ENCODE results near the gene CLEC5A.

Gene CLEC5A

DNA sequence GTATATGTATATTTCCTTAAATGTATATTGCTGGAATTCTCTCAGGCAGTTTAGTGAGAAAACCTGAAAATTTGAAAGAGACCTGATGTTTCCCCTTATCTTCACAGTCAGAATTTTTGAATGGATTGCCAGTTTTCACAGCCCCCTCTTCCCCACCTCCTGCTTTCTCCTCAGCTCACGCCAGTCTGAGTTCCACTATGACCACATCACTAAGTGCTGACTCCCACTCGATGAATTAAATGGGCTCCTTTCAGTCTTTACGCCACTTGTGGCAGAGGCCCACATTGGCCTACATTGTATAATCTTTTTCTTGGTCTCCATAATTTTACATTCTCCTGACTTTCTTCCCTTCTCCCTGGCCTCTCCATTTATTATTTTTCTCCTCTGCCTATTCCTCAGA lies 3.1 kb upstream of the CLEC5A start:
- no peak for DNase-seq
- POLR2A ChIA-PET = no interaction called here
- Histone ChIP-seq H3K36me3 (ENCODE audit: control insufficient read depth in 4 of 4, insufficient read depth in 4 of 4, low read length in 3 of 4) (no peaks in the 10 kb centered on the region), H3K27ac (ENCODE audit: insufficient read depth in 1 of 2, low read depth in 1 of 2, low read length in 2 of 2, poor library complexity in 1 of 2, severe bottlenecking in 2 of 2) (no peak overlapping the region), H3K27me3 (replicated peaks in 2 of 5; ENCODE audit: control insufficient read depth in 4 of 5, insufficient read depth in 5 of 5, low read length in 4 of 5) (no peaks in the 10 kb centered on the region), H3K4me1 (ENCODE audit: control extremely low read depth in 1 of 4, control insufficient read depth in 4 of 4, insufficient read depth in 4 of 4, low read length in 3 of 4) (peaks cover 7 to 66% (median 22%) of the 10 kb centered on the region in 4 experiments), H3K4me3 (ENCODE audit: control insufficient read depth in 1 of 7, extremely low read depth in 1 of 7, insufficient read depth in 4 of 7, low read depth in 2 of 7, low read length in 6 of 7) (no peak overlapping the region), H3K9me3 (ENCODE audit: control extremely low read depth in 1 of 5, control insufficient read depth in 4 of 5, insufficient read depth in 2 of 5, low read depth in 1 of 5, low read length in 4 of 5) (peaks cover 0 to 1% (median 0%) of the 10 kb centered on the region in 5 experiments)
- CTCF ChIA-PET = interaction anchor here (1.3 kb wide), 1 partner anchor 22 kb away, joined by 3 read pairs; no protein-coding TSS in a partner anchor
- 100% methylated on average over 3 of the region's 3 CpGs for WGBS (ENCODE audit: insufficient coverage)

DNA sequence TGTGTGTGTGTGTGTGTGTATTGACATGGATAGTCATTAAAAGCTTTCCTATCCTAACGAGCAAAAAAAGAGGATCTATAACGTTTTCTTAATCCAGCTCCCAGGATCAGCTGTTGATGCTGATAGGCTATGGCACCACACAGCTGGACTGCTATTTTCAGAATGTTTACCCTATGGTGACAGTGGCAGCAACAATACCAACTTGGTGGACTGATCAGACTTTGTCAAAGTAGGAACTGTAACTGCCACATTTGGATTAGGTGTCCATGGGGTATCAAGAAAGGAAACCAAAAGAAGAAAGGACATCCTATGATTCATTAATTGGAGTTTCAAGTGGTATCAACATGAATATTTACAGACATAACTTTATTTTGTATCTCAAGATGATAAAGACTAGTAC lies 2.7 kb upstream of the CLEC5A start:
- ChIA-PET POLR2A (no interaction called here), CTCF (no interaction called here)
- peak in 2 of 3 donors; percentile 20 to 29 for DNase-seq
- Histone ChIP-seq H3K27me3 (replicated peaks in 2 of 5; ENCODE audit: control insufficient read depth in 4 of 5, insufficient read depth in 5 of 5, low read length in 4 of 5) (no peaks in the 10 kb centered on the region), H3K9me3 (ENCODE audit: control extremely low read depth in 1 of 5, control insufficient read depth in 4 of 5, insufficient read depth in 2 of 5, low read depth in 1 of 5, low read length in 4 of 5) (peaks cover 0 to 1% (median 0%) of the 10 kb centered on the region in 5 experiments), H3K27ac (ENCODE audit: insufficient read depth in 1 of 2, low read depth in 1 of 2, low read length in 2 of 2, poor library complexity in 1 of 2, severe bottlenecking in 2 of 2) (no peak overlapping the region), H3K4me1 (ENCODE audit: control extremely low read depth in 1 of 4, control insufficient read depth in 4 of 4, insufficient read depth in 4 of 4, low read length in 3 of 4) (peaks cover 7 to 66% (median 21%) of the 10 kb centered on the region in 4 experiments), H3K4me3 (ENCODE audit: control insufficient read depth in 1 of 7, extremely low read depth in 1 of 7, insufficient read depth in 4 of 7, low read depth in 2 of 7, low read length in 6 of 7) (no peak overlapping the region), H3K36me3 (ENCODE audit: control insufficient read depth in 4 of 4, insufficient read depth in 4 of 4, low read length in 3 of 4) (no peaks in the 10 kb centered on the region)
- 83% methylated on average over 2 of the region's 2 CpGs for WGBS (ENCODE audit: insufficient coverage)

DNA sequence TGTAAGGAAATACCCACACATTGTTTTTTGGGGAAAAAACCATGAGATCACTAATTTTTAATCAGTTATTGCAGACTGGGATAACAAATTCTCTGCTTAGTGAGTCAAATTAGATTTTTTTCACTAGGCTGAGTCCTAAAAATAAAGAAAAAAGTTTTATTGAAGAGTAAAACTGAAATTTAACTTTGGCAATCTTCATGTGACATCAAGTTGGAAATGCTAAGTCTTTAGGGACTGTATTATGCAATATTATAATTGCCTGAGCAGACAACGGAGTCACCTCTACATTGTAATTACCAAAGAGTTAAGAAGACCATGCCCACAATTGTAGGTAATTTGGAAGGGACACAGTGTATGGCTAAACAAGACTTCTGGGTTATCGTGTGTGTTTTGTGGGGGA lies 2.2 kb upstream of the CLEC5A start:
- whole genome bisulfite sequencing (ENCODE audit: insufficient coverage) = 92% methylated on average over 2 of the region's 2 CpGs
- Histone ChIP-seq H3K36me3 (ENCODE audit: control insufficient read depth in 4 of 4, insufficient read depth in 4 of 4, low read length in 3 of 4) (no peaks in the 10 kb centered on the region), H3K27ac (ENCODE audit: insufficient read depth in 1 of 2, low read depth in 1 of 2, low read length in 2 of 2, poor library complexity in 1 of 2, severe bottlenecking in 2 of 2) (no peak overlapping the region), H3K4me3 (ENCODE audit: control insufficient read depth in 1 of 7, extremely low read depth in 1 of 7, insufficient read depth in 4 of 7, low read depth in 2 of 7, low read length in 6 of 7) (no peak overlapping the region), H3K9me3 (ENCODE audit: control extremely low read depth in 1 of 5, control insufficient read depth in 4 of 5, insufficient read depth in 2 of 5, low read depth in 1 of 5, low read length in 4 of 5) (peaks cover 0 to 1% (median 0%) of the 10 kb centered on the region in 5 experiments), H3K27me3 (replicated peaks in 2 of 5; ENCODE audit: control insufficient read depth in 4 of 5, insufficient read depth in 5 of 5, low read length in 4 of 5) (no peaks in the 10 kb centered on the region), H3K4me1 (ENCODE audit: control extremely low read depth in 1 of 4, control insufficient read depth in 4 of 4, insufficient read depth in 4 of 4, low read length in 3 of 4) (peaks cover 7 to 65% (median 19%) of the 10 kb centered on the region in 4 experiments)
- no peak for DNase-seq
- ChIA-PET POLR2A (no interaction called here), CTCF (no interaction called here)

DNA sequence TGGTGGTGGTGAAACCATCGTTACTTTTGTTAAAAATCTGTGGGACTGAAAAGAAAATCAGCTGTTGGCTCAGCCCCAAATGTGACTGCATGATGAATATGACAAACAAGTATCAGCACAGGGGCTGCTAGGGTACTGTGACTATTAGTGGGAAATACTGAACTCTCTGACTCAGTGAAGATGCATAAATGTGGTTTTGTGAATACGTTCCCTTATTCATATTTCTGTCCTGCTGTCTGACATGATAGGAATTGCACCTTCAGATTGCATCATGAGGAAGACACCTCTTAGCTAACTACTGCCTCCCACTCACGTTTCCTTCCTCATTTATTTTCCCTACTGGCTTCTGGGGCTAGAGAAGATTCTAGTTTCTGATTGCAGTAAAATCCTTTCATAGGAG lies 1.4 kb downstream of the CLEC5A start:
- Histone ChIP-seq H3K27ac (ENCODE audit: insufficient read depth in 1 of 2, low read depth in 1 of 2, low read length in 2 of 2, poor library complexity in 1 of 2, severe bottlenecking in 2 of 2) (no peak overlapping the region), H3K9me3 (ENCODE audit: control extremely low read depth in 1 of 5, control insufficient read depth in 4 of 5, insufficient read depth in 2 of 5, low read depth in 1 of 5, low read length in 4 of 5) (peaks cover 0 to 9% (median 0%) of the 10 kb centered on the region in 5 experiments), H3K36me3 (ENCODE audit: control insufficient read depth in 4 of 4, insufficient read depth in 4 of 4, low read length in 3 of 4) (no peaks in the 10 kb centered on the region), H3K4me3 (ENCODE audit: control insufficient read depth in 1 of 7, extremely low read depth in 1 of 7, insufficient read depth in 4 of 7, low read depth in 2 of 7, low read length in 6 of 7) (peak overlapping the region in 1 of 7 experiments; percentile 21), H3K4me1 (ENCODE audit: control extremely low read depth in 1 of 4, control insufficient read depth in 4 of 4, insufficient read depth in 4 of 4, low read length in 3 of 4) (peaks cover 7 to 34% (median 13%) of the 10 kb centered on the region in 4 experiments), H3K27me3 (replicated peaks in 2 of 5; ENCODE audit: control insufficient read depth in 4 of 5, insufficient read depth in 5 of 5, low read length in 4 of 5) (no peaks in the 10 kb centered on the region)
- 50% methylated on average over 1 of the region's 3 CpGs for WGBS (ENCODE audit: insufficient coverage)
- ChIA-PET POLR2A (interaction anchor here (0.6 kb wide), 1 partner anchor 60 kb away, joined by 3 read pairs; no protein-coding TSS in a partner anchor), CTCF (interaction anchor here (0.7 to 1.9 kb wide), 2 partner anchors 9 to 14 kb away, joined by 3 to 10 read pairs; no protein-coding TSS in a partner anchor)
- peak; percentile 45 to 91 (median 85) for DNase-seq

DNA sequence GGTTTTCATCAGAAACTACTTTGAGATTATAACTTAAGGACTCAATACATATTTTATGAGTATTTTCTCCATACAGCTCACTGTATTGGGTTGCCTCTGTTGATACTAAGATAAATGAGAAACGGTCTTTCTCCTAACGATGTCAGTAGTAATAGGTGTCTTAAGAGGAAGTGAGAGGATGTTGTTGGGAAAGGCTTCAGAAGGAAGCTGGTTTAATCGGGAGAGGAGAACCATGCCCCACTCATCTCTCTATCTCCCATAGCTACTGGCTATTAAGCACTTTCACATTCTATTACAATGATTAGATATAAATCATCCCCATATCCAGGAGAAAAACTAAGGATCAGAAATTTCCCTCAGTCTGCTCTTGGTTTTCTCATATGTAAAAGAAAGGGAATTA lies 2.0 kb downstream of the CLEC5A start:
- H3K4me3 ChIP-seq (ENCODE audit: control insufficient read depth in 1 of 7, extremely low read depth in 1 of 7, insufficient read depth in 4 of 7, low read depth in 2 of 7, low read length in 6 of 7) = peak overlapping the region in 1 of 7 experiments; percentile 21
- no peaks in the 10 kb centered on the region for H3K36me3 ChIP-seq (ENCODE audit: control insufficient read depth in 4 of 4, insufficient read depth in 4 of 4, low read length in 3 of 4)
- WGBS (ENCODE audit: insufficient coverage) = no CpG with 5 or more reads among the region's 3 CpGs
- H3K9me3 ChIP-seq (ENCODE audit: control extremely low read depth in 1 of 5, control insufficient read depth in 4 of 5, insufficient read depth in 2 of 5, low read depth in 1 of 5, low read length in 4 of 5) = peaks cover 0 to 9% (median 0%) of the 10 kb centered on the region in 5 experiments
- CTCF ChIA-PET = interaction anchor here (0.7 to 1.9 kb wide), 2 partner anchors 10 to 14 kb away, joined by 3 to 10 read pairs; no protein-coding TSS in a partner anchor
- POLR2A ChIA-PET = no interaction called here
- peaks cover 7 to 29% (median 13%) of the 10 kb centered on the region in 4 experiments for H3K4me1 ChIP-seq (ENCODE audit: control extremely low read depth in 1 of 4, control insufficient read depth in 4 of 4, insufficient read depth in 4 of 4, low read length in 3 of 4)
- no peaks in the 10 kb centered on the region for H3K27me3 ChIP-seq (replicated peaks in 2 of 5; ENCODE audit: control insufficient read depth in 4 of 5, insufficient read depth in 5 of 5, low read length in 4 of 5)
- no peak overlapping the region for H3K27ac ChIP-seq (ENCODE audit: insufficient read depth in 1 of 2, low read depth in 1 of 2, low read length in 2 of 2, poor library complexity in 1 of 2, severe bottlenecking in 2 of 2)
- DNase-seq = no peak

DNA sequence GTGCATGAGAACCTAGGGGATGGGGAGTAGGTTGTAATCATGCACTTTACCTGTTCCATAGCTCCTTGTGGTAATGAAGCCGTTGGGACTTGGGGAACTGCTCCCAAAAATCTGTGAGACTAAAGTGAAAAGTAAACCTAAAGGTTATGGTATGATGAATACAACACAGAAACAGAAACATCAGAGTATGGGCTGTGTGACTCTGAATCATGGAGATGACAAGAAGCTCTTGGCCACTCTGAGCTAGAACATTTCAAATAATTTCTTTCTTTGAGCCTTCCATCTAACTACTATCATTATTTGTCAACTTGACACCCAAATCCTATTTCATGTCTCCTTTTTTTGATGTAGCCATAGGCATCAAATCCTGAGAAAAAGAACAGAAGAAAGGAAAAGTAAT lies 2.9 kb downstream of the CLEC5A start:
- Histone ChIP-seq H3K27me3 (replicated peaks in 2 of 5; ENCODE audit: control insufficient read depth in 4 of 5, insufficient read depth in 5 of 5, low read length in 4 of 5) (no peaks in the 10 kb centered on the region), H3K9me3 (ENCODE audit: control extremely low read depth in 1 of 5, control insufficient read depth in 4 of 5, insufficient read depth in 2 of 5, low read depth in 1 of 5, low read length in 4 of 5) (peaks cover 0 to 9% (median 0%) of the 10 kb centered on the region in 5 experiments), H3K4me1 (ENCODE audit: control extremely low read depth in 1 of 4, control insufficient read depth in 4 of 4, insufficient read depth in 4 of 4, low read length in 3 of 4) (peaks cover 7 to 29% (median 13%) of the 10 kb centered on the region in 4 experiments), H3K36me3 (ENCODE audit: control insufficient read depth in 4 of 4, insufficient read depth in 4 of 4, low read length in 3 of 4) (no peaks in the 10 kb centered on the region), H3K4me3 (ENCODE audit: control insufficient read depth in 1 of 7, extremely low read depth in 1 of 7, insufficient read depth in 4 of 7, low read depth in 2 of 7, low read length in 6 of 7) (no peak overlapping the region), H3K27ac (ENCODE audit: insufficient read depth in 1 of 2, low read depth in 1 of 2, low read length in 2 of 2, poor library complexity in 1 of 2, severe bottlenecking in 2 of 2) (no peak overlapping the region)
- ChIA-PET CTCF (interaction anchor here (0.7 kb wide), 1 partner anchor 33 kb away, joined by 3 read pairs; no protein-coding TSS in a partner anchor), POLR2A (no interaction called here)
- WGBS (ENCODE audit: insufficient coverage) = 100% methylated on average over 1 of the region's 1 CpG
- no peak for DNase-seq

DNA sequence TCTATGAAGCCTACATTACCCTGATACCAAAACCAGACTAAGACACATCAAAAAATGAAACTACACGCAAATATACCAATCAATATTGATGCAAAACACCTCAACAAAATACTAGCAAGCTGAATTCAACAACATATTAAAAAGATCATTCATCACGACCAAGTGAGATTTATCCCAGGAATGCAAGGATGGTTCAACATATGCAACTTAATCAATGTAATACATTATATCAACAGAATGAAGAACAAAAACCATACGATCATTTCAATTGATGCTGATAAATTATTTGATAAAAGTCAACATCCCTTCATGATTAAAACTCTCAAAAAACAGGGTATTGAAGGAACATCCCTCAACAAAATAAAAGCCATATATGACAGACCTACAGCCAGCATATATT lies 5.7 kb downstream of the CLEC5A start:
- Histone ChIP-seq H3K4me1 (ENCODE audit: control extremely low read depth in 1 of 4, control insufficient read depth in 4 of 4, insufficient read depth in 4 of 4, low read length in 3 of 4) (peaks cover 4 to 20% (median 11%) of the 10 kb centered on the region in 4 experiments), H3K27me3 (replicated peaks in 2 of 5; ENCODE audit: control insufficient read depth in 4 of 5, insufficient read depth in 5 of 5, low read length in 4 of 5) (no peaks in the 10 kb centered on the region), H3K9me3 (ENCODE audit: control extremely low read depth in 1 of 5, control insufficient read depth in 4 of 5, insufficient read depth in 2 of 5, low read depth in 1 of 5, low read length in 4 of 5) (peaks cover 0 to 20% (median 1%) of the 10 kb centered on the region in 5 experiments), H3K4me3 (ENCODE audit: control insufficient read depth in 1 of 7, extremely low read depth in 1 of 7, insufficient read depth in 4 of 7, low read depth in 2 of 7, low read length in 6 of 7) (no peak overlapping the region), H3K36me3 (ENCODE audit: control insufficient read depth in 4 of 4, insufficient read depth in 4 of 4, low read length in 3 of 4) (no peaks in the 10 kb centered on the region), H3K27ac (ENCODE audit: insufficient read depth in 1 of 2, low read depth in 1 of 2, low read length in 2 of 2, poor library complexity in 1 of 2, severe bottlenecking in 2 of 2) (no peak overlapping the region)
- CTCF ChIA-PET = interaction anchor here (2.2 kb wide), 1 partner anchor 8 kb away, joined by 7 read pairs; no protein-coding TSS in a partner anchor
- POLR2A ChIA-PET = no interaction called here
- no CpG with 5 or more reads among the region's 3 CpGs for WGBS (ENCODE audit: insufficient coverage)
- no peak for DNase-seq

All from common myeloid progenitor, CD34-positive (primary cell).